ENCODE results near the gene PPP1R13B.
"Not testable (repeated sequence)": the region's sequence is repeated elsewhere in the genome, so short reads cannot be mapped to it uniquely, and the experiment has no call there.

Gene PPP1R13B

DNA sequence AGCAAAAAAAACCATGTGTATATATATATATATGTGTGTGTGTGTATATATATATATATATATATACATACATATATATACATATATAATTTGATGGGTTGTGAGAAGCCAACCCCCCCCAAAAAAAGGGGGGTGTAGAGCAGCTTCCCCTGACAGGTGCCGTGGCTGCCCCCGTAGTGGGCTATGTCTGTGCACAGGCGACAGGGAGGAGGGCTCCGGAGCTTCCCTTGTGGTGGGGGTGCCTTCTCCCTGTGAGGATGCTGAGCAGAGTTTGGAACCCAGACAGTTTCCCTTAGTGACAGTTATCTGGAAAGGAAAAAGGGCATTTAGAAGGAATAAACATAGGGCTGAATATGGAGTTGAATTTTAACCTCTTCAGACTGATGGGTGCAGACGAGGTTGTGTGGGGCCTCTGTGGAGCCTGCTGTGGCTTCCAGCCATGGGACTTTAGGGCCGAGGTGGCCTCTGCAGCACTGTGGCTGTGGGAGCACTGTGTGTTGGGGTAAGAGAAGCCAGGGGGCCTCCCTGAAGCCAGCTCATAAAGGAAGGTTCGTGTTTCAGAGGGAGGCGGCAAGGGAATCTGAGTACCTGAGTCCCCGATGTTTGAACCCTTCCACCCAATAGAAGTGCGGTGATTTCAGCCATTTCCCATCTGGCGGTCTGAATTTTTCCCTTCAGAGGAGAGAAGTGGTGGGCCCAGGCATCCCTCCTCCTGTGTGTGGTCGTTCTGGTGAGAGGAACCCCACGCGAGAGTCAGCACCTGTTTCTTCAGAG lies 151.9 kb downstream of the PPP1R13B start:
- DNase-seq = no peak

DNA sequence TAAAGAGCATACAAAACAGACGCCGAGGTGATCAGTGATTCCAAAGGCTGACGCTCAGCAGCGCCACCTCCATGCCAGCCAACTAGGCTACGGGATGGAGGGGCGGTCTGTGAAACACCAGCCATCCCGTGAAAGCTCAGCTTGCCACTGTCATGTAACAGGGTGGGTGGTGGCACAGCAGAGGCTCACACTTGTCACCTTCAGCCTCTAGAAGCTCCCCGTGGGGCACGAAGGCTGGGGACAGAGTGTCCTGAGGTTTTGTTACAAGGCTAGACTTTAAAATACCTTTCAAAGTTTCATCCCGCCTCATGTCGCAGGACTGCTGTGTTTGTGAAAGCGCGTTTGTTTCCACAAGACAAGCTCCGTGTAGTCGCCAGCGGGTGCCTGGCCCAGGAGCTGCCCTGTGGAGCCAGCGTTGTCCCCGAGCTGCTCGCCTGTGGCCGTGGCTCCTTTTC lies 152.8 kb downstream of the PPP1R13B start:
- no peak for DNase-seq

DNA sequence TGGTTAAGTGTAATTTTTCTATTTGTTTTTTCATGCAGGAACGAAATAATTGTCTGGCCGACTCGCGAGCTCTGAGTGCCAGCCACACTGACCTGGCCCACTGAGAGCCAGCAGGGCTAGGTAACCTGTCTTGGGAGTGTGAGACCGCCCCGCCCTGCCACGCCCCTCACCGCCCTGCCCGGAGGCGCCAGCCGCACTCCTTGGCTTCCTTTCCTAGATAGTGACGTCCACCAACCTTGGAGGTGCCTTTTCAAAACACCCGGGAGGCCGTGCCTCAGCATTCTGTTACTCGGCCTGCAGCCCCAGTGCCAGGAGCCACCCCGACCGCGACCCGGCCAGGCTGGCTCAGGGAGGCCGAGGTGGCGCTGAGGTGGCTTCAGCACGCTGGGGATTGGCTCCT lies 153.9 kb downstream of the PPP1R13B start:
- no peak for DNase-seq

DNA sequence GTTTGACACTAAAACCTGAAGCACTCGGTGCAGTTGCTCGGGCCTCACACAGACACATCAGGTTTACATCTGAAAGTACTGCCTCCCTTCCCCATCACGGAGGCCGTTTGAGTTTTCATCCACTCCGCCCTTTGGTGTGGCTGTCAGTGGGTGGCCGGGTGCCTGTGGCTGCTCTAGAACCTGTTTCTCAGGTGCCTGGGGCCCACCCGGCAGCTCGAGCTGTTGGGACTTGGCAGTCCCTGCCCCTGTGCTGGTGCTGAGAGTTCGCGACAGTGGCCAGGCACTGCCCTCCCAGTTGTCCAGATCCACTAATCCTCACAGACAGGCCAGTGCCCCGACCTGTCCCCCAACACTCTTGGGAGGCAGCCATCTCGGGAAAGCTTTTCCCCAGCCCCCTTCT lies 154.5 kb downstream of the PPP1R13B start:
- DNase-seq = no peak

DNA sequence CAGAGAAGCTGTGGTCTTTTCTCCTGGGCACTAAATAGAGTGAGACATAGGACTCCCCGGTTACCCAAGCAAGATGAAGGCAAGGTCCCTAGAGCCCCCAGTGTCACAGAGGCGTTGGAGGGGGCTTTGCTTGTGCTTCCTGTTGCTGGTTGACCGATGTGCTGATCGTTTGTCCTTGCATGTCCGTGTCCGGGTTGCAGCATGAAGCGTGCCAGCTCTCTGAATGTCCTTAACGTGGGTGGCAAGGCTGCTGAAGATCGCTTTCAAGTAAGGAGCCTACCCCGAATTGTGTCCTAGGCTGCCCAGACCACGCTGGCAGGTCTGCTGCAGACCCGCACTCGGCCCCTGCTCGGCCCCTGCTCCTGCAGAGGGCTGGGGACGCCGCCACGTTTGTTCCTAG lies 155.2 kb downstream of the PPP1R13B start:
- no peak for DNase-seq

DNA sequence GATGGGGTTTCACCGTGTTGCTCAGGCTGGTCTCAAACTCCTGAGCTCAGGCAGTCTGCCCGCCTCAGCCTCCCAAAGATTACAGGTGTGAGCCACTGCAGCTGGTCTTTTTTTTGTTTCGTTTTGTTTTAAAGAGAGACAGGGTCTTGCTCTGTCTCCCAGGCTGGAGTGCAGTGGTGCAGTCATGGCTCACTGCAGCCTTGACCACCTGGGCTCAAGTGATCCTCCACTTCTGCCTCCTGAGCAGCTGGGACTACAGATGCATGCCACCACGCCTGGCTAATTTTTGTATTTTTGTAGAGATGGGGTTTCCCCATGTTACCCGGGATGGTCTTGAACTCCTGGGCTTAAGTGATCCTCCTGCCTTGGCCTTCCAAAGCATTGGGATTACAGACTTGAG lies 155.7 kb downstream of the PPP1R13B start:
- not testable (repeated sequence) for DNase-seq

DNA sequence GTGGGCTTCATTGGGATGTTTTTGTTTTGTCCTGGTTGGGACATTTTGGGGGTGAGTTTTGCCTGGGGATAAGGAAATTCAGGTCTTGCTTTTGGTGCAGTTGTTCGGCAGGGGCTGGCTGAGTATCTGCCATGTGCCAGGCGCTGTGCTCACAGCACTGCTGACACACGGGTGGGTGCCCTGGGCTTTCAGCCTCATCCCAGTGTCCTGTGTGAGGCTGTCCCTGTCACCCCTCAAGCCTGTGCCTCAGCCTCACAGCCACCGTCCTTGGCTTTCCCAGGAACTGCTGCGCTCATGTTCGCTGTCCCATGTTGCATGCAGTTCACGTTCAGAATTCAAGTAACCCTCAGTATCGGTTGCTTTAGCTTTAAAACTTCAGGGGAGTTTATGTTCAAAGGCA lies 157.0 kb downstream of the PPP1R13B start:
- no peak for DNase-seq

DNA sequence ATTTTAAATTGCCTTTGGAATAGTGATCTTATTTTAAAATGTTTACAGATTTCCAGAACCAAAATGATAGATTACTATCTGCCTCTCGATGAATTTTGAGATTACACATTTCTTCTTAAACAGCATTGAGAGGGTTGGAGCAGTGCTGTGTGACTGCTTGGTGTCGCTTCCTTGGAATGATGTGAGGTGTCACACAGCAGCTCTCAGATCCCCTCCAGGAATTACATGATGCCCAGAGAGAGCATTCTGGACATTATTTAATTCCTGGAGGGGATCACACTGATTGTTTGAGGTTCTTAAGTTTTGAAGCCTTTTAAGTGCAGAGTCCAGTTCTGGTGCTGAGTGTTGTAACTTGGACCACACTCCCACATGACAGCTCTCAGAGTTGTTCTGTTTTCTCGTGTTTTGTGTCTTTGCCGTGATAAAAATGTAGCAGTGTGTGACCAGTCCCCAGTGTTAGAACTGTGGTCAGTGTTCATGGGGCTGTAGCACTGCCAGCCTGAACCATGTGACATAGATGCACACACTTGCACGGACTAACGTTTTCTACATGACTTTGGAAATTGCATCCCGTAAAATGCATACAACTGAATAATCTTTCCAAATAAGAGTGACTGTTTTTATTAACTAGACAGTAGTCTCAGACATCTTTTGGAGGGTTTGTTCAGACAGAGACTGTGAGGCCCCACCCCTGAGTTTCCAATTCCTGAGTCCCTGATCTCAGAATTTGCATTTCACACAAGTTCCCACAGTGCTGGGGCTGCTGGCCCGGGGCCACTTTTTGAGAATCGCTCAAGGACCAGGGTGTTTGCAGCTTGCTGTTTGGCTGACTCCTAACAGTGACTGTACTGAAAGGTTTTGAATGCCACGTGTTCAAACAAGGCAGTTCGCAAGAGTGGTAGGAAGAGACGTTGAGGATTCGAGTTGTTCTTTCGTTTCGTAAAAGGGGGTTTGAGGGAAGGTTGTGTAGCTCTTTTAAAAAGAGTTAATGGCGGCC lies 158.2 kb downstream of the PPP1R13B start:
- DNase-seq = no peak

DNA sequence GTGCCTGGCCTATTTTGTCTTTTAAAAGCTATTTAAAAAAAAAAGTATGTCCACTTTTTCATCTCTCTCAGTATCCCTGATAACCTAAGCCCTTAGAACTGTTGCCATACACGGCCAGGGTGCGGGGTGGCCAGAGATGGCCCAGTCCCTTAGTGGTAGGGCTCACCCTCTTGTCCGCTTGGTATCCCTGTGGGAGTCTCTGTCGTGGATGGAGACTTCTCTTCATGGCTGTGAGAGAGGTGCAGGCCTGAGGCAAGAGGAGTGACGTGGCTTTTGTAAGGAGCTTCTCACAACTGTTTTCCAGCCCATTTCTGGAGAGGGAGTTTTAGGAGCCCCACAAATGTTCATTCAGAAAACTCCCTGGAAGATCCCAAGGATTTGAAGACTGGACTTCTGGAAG lies 158.9 kb downstream of the PPP1R13B start:
- no peak for DNase-seq

DNA sequence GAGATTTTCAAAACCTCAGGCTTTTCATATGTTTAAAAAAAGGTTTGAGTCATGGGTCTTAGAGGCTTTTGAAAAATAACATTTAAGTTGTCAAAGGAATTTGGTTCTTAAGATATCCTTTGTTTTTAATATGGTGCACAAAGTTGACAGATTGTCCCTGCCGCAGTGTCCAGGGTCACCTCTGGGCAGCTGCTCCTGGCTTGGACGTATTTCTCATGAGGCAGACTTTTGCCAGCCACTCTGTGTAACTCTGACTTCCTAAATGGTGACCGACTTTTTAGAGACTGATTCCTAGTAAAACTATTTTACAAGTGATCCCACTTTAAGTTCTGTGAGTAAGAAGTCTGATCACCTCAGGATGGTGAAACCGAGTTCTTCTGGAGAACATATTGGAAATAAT lies 159.7 kb downstream of the PPP1R13B start:
- DNase-seq = no peak

DNA sequence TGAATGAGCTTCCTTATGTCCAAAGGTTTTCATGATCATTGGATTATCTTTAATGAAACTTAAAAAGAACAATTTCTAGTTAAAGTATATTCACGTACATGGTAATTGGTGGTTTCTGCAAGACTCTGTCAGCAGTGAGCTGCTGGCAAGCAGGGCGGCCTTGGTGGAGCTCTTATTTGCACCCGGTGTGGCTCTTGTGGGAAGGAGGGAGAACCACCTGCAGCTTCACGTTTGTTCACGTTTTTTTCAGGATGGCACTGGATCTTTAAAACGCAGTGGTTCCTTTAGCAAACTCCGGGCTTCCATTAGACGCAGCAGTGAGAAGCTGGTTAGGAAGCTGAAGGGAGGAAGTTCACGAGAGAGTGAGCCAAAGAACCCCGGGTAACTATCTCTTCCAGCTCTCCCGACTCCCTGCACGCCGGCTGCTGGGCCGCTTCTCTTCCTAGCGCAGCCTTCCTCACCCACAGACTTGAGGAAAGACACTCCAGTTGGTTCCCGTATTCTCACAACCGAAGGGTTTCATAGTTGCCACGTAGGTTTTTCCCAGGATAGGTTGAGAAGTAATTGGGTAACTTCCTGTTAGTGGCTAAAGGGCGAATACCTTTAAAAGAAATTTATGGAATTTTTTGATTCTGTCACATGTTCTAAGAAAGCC lies 160.4 kb downstream of the PPP1R13B start:
- no peak for DNase-seq

DNA sequence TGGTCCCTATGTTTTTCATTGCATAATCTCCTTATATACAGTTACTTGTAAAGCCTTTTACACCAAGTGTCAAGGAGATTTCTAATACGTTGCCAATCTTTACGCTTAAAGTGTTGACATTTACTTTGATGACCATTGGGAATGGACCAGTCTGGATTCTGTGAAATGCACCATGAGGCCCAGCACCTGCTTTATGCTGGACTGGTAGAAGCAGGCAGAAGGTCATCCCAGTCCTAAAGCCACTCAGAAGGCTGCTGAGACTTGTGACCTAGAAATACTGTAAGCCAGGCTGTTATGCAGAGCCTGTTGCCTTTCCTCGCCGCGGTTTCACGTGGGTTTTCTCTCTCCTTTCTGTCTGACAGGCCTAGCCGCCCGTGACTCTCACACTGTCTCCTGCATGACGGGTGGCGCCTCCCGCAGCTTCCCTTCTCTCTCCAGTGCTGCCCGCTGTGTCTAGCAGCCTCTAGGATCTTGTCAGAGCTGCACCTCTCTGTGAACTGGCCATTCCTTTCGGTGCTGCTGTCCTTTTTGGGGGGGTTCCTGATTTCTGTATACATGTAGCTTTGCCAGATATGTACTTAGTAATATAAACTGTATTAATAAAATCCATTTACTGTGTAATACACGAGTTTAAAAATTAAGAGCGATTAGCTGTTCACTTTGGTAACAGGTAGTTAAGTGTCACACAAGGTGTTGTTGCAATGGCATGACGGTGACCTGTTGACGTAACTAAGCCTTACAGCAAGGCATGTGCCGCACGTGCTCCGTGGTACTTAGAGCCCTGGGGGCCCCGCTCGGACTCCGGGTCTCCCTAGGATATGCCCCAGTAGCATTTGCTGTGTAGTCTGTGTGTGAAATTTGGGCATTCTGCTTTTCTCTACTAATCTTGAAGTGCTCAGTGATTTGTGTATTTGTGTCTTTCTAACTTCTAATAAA lies 161.8 kb downstream of the PPP1R13B start:
- no peak for DNase-seq

DNA sequence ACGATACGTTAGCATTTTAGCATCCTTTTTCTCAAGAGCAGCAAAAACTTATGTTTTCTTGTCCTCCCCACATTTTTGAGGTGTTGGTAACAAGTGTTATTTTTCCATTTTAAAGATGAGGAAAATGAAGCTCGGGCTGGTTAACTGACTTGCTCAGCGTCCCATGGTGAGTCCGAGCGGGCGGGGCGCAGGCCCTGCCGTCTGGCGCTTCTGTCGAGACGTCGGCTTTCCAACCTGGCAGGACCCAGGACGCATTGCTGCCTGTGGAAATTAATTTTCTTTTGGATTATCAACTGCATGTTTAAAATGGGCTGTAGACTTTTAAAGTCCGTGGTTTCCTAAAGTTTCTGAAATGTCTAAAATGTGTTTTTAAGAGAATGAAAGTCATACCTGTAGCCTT lies 162.5 kb downstream of the PPP1R13B start:
- no peak for DNase-seq

DNA sequence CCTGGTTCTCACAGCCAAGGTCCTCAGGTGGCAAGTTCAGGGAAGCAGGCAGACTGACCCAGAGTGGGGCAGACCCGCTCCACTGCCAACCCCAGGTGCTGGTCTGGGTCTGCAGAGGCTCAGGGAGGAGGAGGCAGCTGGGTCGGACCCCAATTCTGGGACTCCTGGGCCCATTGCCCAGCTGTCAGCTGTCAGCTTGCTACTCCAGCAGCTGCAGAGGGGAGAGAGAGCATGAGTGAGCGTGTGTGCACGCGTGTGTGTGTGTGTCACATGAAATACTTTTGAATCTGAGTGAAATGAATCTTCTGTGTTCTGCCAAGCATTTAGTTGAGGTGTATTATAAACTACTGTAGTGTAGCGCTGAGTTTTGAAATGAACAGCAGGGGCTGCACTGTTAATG lies 162.9 kb downstream of the PPP1R13B start:
- DNase-seq = no peak
